H9 (cell line): Measurements from ENCODE around the gene APOBEC3B. TPM values are rescaled to one million over a fixed set of nuclear protein-coding genes. Genes with fewer than 3 reads are reported as not detected.
A peak's percentile ranks its signal among the peaks of the same experiment; 100 is the strongest.

Source experiments
- DNase-seq: peaks from one replicate; pipeline ENCODE4 v3.0.0-alpha.2; 2017
- H2AFZ ChIP-seq: one replicate; pipeline ENCODE4 v1.6.1; 2013; ENCODE audit warnings: mild to moderate bottlenecking, low read length, control low read depth, moderate library complexity
- H2AK5ac ChIP-seq: 2 replicates; pipeline ENCODE4 v1.6.1; 2013; ENCODE audit warnings: low read length, control low read depth, mixed read lengths; ENCODE audit not compliant: insufficient read length
- H2BK120ac ChIP-seq: one replicate; pipeline ENCODE4 v1.6.1; 2013; ENCODE audit warnings: low read depth, mild to moderate bottlenecking, low read length, control low read depth, inconsistent platforms; ENCODE audit not compliant: poor library complexity, severe bottlenecking
- H2BK12ac ChIP-seq: 2 replicates; pipeline ENCODE4 v1.6.1; 2013; ENCODE audit warnings: low read length, control low read depth, mixed read lengths, low read depth; ENCODE audit not compliant: insufficient read length
- H2BK15ac ChIP-seq: 2 replicates; pipeline ENCODE4 v1.6.1; 2013; ENCODE audit warnings: low read depth, low read length, control low read depth
- H2BK20ac ChIP-seq: one replicate; pipeline ENCODE4 v1.6.1; 2013; ENCODE audit warnings: low read depth, mild to moderate bottlenecking, low read length, control low read depth, inconsistent platforms; ENCODE audit not compliant: poor library complexity, severe bottlenecking
- H2BK5ac ChIP-seq: 2 replicates; pipeline ENCODE4 v1.6.1; 2013; ENCODE audit warnings: low read length, control low read depth, mixed read lengths; ENCODE audit not compliant: insufficient read length
- H3K14ac ChIP-seq: 2 replicates; pipeline ENCODE4 v1.6.1; 2013; ENCODE audit warnings: low read length, control low read depth; ENCODE audit not compliant: insufficient read depth
- H3K18ac ChIP-seq: 2 replicates; pipeline ENCODE4 v1.6.1; 2013; ENCODE audit warnings: low read depth, mild to moderate bottlenecking, mixed read lengths, low read length, control low read depth; ENCODE audit not compliant: insufficient read length
- H3K23ac ChIP-seq: 2 replicates; pipeline ENCODE4 v1.6.1; 2013; ENCODE audit warnings: low read length, control low read depth, mixed read lengths, low read depth; ENCODE audit not compliant: insufficient read length
- H3K23me2 ChIP-seq: 2 replicates; pipeline ENCODE4 v1.6.1; 2013; ENCODE audit warnings: low read depth, mild to moderate bottlenecking, mixed read lengths, low read length, control low read depth; ENCODE audit not compliant: insufficient read length, poor library complexity, severe bottlenecking
- H3K27ac ChIP-seq: 2 replicates; pipeline ENCODE4 v1.5.1; 2013; ENCODE audit warnings: low read length, control low read depth, mixed read lengths, low read depth; ENCODE audit not compliant: insufficient read length
- H3K27me3 ChIP-seq: 2 replicates; pipeline ENCODE4 v1.6.1; 2013; ENCODE audit warnings: low read length, control low read depth, inconsistent platforms; ENCODE audit not compliant: insufficient read depth
- H3K4ac ChIP-seq: 2 replicates; pipeline ENCODE4 v1.6.1; 2013; ENCODE audit warnings: low read depth, mild to moderate bottlenecking, control low read depth, inconsistent platforms, low read length, moderate library complexity
- H3K4me1 ChIP-seq: 2 replicates; pipeline ENCODE4 v1.6.1; 2013; ENCODE audit warnings: low read length, control low read depth, inconsistent platforms; ENCODE audit not compliant: insufficient read depth
- H3K4me2 ChIP-seq: 2 replicates; pipeline ENCODE4 v1.6.1; 2013; ENCODE audit warnings: low read length, control low read depth, mixed read lengths; ENCODE audit not compliant: insufficient read length, insufficient read depth
- H3K56ac ChIP-seq: 2 replicates; pipeline ENCODE4 v1.6.1; 2013; ENCODE audit warnings: low read depth, mild to moderate bottlenecking, mixed read lengths, low read length, control low read depth; ENCODE audit not compliant: insufficient read length
- H3K79me1 ChIP-seq: 2 replicates; pipeline ENCODE4 v1.6.1; 2013; ENCODE audit warnings: low read depth, mild to moderate bottlenecking, moderate library complexity, low read length, control low read depth, inconsistent platforms; ENCODE audit not compliant: insufficient read depth, poor library complexity, severe bottlenecking
- H3K79me2 ChIP-seq: 2 replicates; pipeline ENCODE4 v1.6.1; 2013; ENCODE audit warnings: low read length, control low read depth, inconsistent platforms; ENCODE audit not compliant: insufficient read depth
- H3K9ac ChIP-seq: 2 replicates; pipeline ENCODE4 v1.6.1; 2013; ENCODE audit warnings: low read length, control low read depth, mixed read lengths; ENCODE audit not compliant: insufficient read length; ENCODE audit errors: extremely low read depth
- H3K9me3 ChIP-seq: one replicate; pipeline ENCODE4 v1.6.1; 2013; ENCODE audit warnings: low read depth, low read length, inconsistent platforms; ENCODE audit not compliant: control insufficient read depth
- H3T11ph ChIP-seq: one replicate; pipeline ENCODE4 v1.6.1; 2013; ENCODE audit warnings: mild to moderate bottlenecking, low read length, control low read depth, inconsistent platforms
- H4K20me1 ChIP-seq: one replicate; pipeline ENCODE4 v1.6.1; 2013; ENCODE audit not compliant: control insufficient read depth, insufficient read length, insufficient read depth
- H4K5ac ChIP-seq: 2 replicates; pipeline ENCODE4 v1.6.1; 2013; ENCODE audit warnings: low read depth, mild to moderate bottlenecking, mixed read lengths, low read length, control low read depth; ENCODE audit not compliant: insufficient read length
- H4K8ac ChIP-seq: replicated peaks from 2 replicates; pipeline ENCODE4 v1.6.1; 2013; ENCODE audit warnings: low read length, control low read depth, mixed read lengths, low read depth; ENCODE audit not compliant: insufficient read length
- H4K91ac ChIP-seq: 2 replicates; pipeline ENCODE4 v1.6.1; 2013; ENCODE audit warnings: low read depth, mild to moderate bottlenecking, moderate library complexity, mixed read lengths, low read length, control low read depth; ENCODE audit not compliant: insufficient read length
- H3K27ac Mint-ChIP-seq, 3 experiments: 2 replicates in 2 of 3; 3 replicates in 1 of 3; pipeline ENCODE4 v1.8.0; 2020 to 2021; ENCODE audit warnings: mixed read lengths in 3 of 3, mild to moderate bottlenecking in 1 of 3, moderate library complexity in 1 of 3
- H3K27me3 Mint-ChIP-seq: 2 replicates; pipeline ENCODE4 v1.8.0; 2021; ENCODE audit warnings: low read depth, mild to moderate bottlenecking, moderate library complexity, mixed read lengths
- H3K36me3 Mint-ChIP-seq, 3 experiments: 2 replicates in 2 of 3; 3 replicates in 1 of 3; pipeline ENCODE4 v1.8.0; 2020 to 2021; ENCODE audit warnings: low read depth in 3 of 3, mixed read lengths in 3 of 3; ENCODE audit not compliant: insufficient read depth in 1 of 3
- H3K4me1 Mint-ChIP-seq, 2 experiments: 2 replicates each; pipeline ENCODE4 v1.8.0; 2020; ENCODE audit warnings: mixed read lengths in 2 of 2
- H3K4me3 Mint-ChIP-seq, 2 experiments: 2 replicates in 1 of 2; 3 replicates in 1 of 2; pipeline ENCODE4 v1.8.0; 2020 to 2021; ENCODE audit warnings: mild to moderate bottlenecking in 2 of 2, mixed read lengths in 2 of 2, moderate library complexity in 1 of 2
- H3K9me3 Mint-ChIP-seq, 2 experiments: 2 replicates in 1 of 2; 3 replicates in 1 of 2; pipeline ENCODE4 v1.8.0; 2020; ENCODE audit warnings: mild to moderate bottlenecking in 2 of 2, mixed read lengths in 2 of 2, moderate library complexity in 1 of 2
- CTCF ChIP-seq: fragments of 200-600 bp; sonication (generic); conservative IDR thresholded peaks from 3 replicates; pipeline ENCODE4 v1.8.0; 2021; ENCODE audit warnings: antibody characterized with exemption, mild to moderate bottlenecking
- WGBS: extraction: QIAGEN DNeasy Blood & Tissue Kit; methylation state at CpG from one replicate; pipeline ENCODE4 v1.1.7; 2013; ENCODE audit warnings: missing lambda C conversion rate, low lambda C conversion rate, mixed read lengths; ENCODE audit not compliant: insufficient read length; ENCODE audit errors: extremely low coverage; 5-methylcytosine and 5-hydroxymethylcytosine counted together
- total RNA-seq: library from RNA; stranded (reverse); gene quantifications from 2 replicates; pipeline ENCODE4 v1.2.1, GENCODE V29; 2021

APOBEC3B gene
- total RNA-seq, 1 experiment from 2014 or later: 29.0 TPM

- no peaks in the 10 kb centered on the region for H3K79me1 ChIP-seq
- H3K27me3 ChIP-seq: no peaks in the 10 kb centered on the region
- H3K9me3 ChIP-seq: no peaks in the 10 kb centered on the region
- no peak overlapping the region for H4K91ac ChIP-seq
- no peak overlapping the region for H3K56ac ChIP-seq
- H3K4me2 ChIP-seq: no peak overlapping the region
- Mint-ChIP-seq H3K36me3 (no peaks in the 10 kb centered on the region), H3K27me3 (peaks cover 10% of the 10 kb centered on the region), H3K4me3 (no peak overlapping the region), H3K4me1 (peaks cover 0 to 9% of the 10 kb centered on the region in 2 experiments; a peak in 3 of 4 replicates), H3K27ac (peak overlapping the region in 1 of 3 experiments; percentile 10; a peak in 1 of 7 replicates), H3K9me3 (peaks cover 0 to 5% of the 10 kb centered on the region in 2 experiments; a peak in 2 of 5 replicates)
- H2BK5ac ChIP-seq: no peak overlapping the region
- H3K79me2 ChIP-seq: no peaks in the 10 kb centered on the region
- no peak overlapping the region for H3K4ac ChIP-seq
- H2BK15ac ChIP-seq: no peak overlapping the region
- DNase-seq: no peak
- H2AFZ ChIP-seq: no peak overlapping the region
- H3K27ac ChIP-seq: no peak overlapping the region
- H3K18ac ChIP-seq: no peak overlapping the region
- no peaks in the 10 kb centered on the region for H3K4me1 ChIP-seq
- H3K23ac ChIP-seq: no peak overlapping the region
- no peaks in the 10 kb centered on the region for H3K23me2 ChIP-seq
- no peak for TF ChIP-seq CTCF
- no peaks in the 10 kb centered on the region for H4K20me1 ChIP-seq
- no peak overlapping the region for H4K8ac ChIP-seq
- no peak overlapping the region for H3T11ph ChIP-seq
- no peak overlapping the region for H2BK12ac ChIP-seq
- WGBS: no CpG with 5 or more reads among the region's 12 CpGs
- H3K9ac ChIP-seq: no peak overlapping the region
- H2BK20ac ChIP-seq: no peak overlapping the region
- H3K14ac ChIP-seq: no peak overlapping the region
- H2AK5ac ChIP-seq: no peak overlapping the region
- H2BK120ac ChIP-seq: no peak overlapping the region
- no peak overlapping the region for H4K5ac ChIP-seq
Measured at GRCh38 chr22:38937541-38937940, 44.6 kb upstream of the APOBEC3B start.
